ENCODE data around the gene CSNK1E. TPM values are rescaled to one million over a fixed set of nuclear protein-coding genes. Genes with fewer than 3 reads are reported as not detected.

CSNK1E gene
- polyA plus RNA-seq, 1 donor from 2014 or later, result 12.6 TPM

GRCh38 chr22:38264322-38264843 is 52.9 kb downstream of the CSNK1E start:
- Mint-ChIP-seq H3K36me3 (no peaks in the 10 kb centered on the region), H3K9me3 (no peaks in the 10 kb centered on the region), H3K27ac (peak overlapping the region in 2 of 3 donors; percentile 29 to 54), H3K4me1 (peaks cover 19 to 36% (median 27%) of the 10 kb centered on the region in 3 donors), H3K4me3 (peak overlapping the region in 1 of 4 donors; percentile 37), H3K27me3 (no peaks in the 10 kb centered on the region)

- peaks cover 18 to 33% (median 28%) of the 10 kb centered on the region in 3 donors for H3K4me1 Mint-ChIP-seq
- no peaks in the 10 kb centered on the region for H3K36me3 Mint-ChIP-seq
- no peaks in the 10 kb centered on the region for H3K9me3 Mint-ChIP-seq
- H3K4me3 Mint-ChIP-seq, result peak overlapping the region in 2 of 4 donors; percentile 5 to 11
- no peaks in the 10 kb centered on the region for H3K27me3 Mint-ChIP-seq
- peak overlapping the region; percentile 67 to 81 (median 67) for H3K27ac Mint-ChIP-seq
Observed at GRCh38 chr22:38262051-38262795, 55.0 kb downstream of the CSNK1E start.

GRCh38 chr22:38260761-38261681 is 56.2 kb downstream of the CSNK1E start:
- H3K27ac Mint-ChIP-seq, result peak overlapping the region; percentile 91 to 94 (median 93)
- H3K4me1 Mint-ChIP-seq, result peaks cover 18 to 36% (median 28%) of the 10 kb centered on the region in 3 donors
- no peaks in the 10 kb centered on the region for H3K27me3 Mint-ChIP-seq
- H3K9me3 Mint-ChIP-seq, result no peaks in the 10 kb centered on the region
- no peaks in the 10 kb centered on the region for H3K36me3 Mint-ChIP-seq
- peak overlapping the region; percentile 56 to 86 (median 78) for H3K4me3 Mint-ChIP-seq

- H3K9me3 Mint-ChIP-seq, result no peaks in the 10 kb centered on the region
- H3K27me3 Mint-ChIP-seq, result no peaks in the 10 kb centered on the region
- H3K4me1 Mint-ChIP-seq, result peaks cover 18 to 36% (median 28%) of the 10 kb centered on the region in 3 donors
- H3K27ac Mint-ChIP-seq, result peak overlapping the region in 1 of 3 donors; percentile 53
- H3K36me3 Mint-ChIP-seq, result no peaks in the 10 kb centered on the region
- H3K4me3 Mint-ChIP-seq, result peak overlapping the region in 3 of 4 donors; percentile 25 to 66 (median 57)
Observed at GRCh38 chr22:38259370-38259769, 57.9 kb downstream of the CSNK1E start.

GRCh38 chr22:38258895-38259294 is 58.3 kb downstream of the CSNK1E start:
- peaks cover 18 to 36% (median 28%) of the 10 kb centered on the region in 3 donors for H3K4me1 Mint-ChIP-seq
- peak overlapping the region in 1 of 4 donors; percentile 25 for H3K4me3 Mint-ChIP-seq
- no peaks in the 10 kb centered on the region for H3K36me3 Mint-ChIP-seq
- H3K9me3 Mint-ChIP-seq, result no peaks in the 10 kb centered on the region
- no peak overlapping the region for H3K27ac Mint-ChIP-seq
- no peaks in the 10 kb centered on the region for H3K27me3 Mint-ChIP-seq

GRCh38 chr22:38257650-38258250 is 59.5 kb downstream of the CSNK1E start:
- peaks cover 1% of the 10 kb centered on the region for H3K36me3 Mint-ChIP-seq
- no peak overlapping the region for H3K27ac Mint-ChIP-seq
- H3K4me1 Mint-ChIP-seq, result peaks cover 13 to 36% (median 28%) of the 10 kb centered on the region in 3 donors
- H3K4me3 Mint-ChIP-seq, result no peak overlapping the region
- H3K27me3 Mint-ChIP-seq, result no peaks in the 10 kb centered on the region
- H3K9me3 Mint-ChIP-seq, result no peaks in the 10 kb centered on the region

- Mint-ChIP-seq H3K4me1 (peaks cover 13 to 33% (median 25%) of the 10 kb centered on the region in 3 donors), H3K27ac (no peak overlapping the region), H3K4me3 (no peak overlapping the region), H3K9me3 (no peaks in the 10 kb centered on the region), H3K27me3 (no peaks in the 10 kb centered on the region), H3K36me3 (peaks cover 1% of the 10 kb centered on the region)
Observed at GRCh38 chr22:38257181-38257580, 60.1 kb downstream of the CSNK1E start.

GRCh38 chr22:38255697-38256096 is 61.5 kb downstream of the CSNK1E start:
- Mint-ChIP-seq H3K4me1 (peaks cover 12 to 24% (median 14%) of the 10 kb centered on the region in 3 donors), H3K36me3 (peaks cover 1% of the 10 kb centered on the region), H3K27me3 (no peaks in the 10 kb centered on the region), H3K4me3 (no peak overlapping the region), H3K9me3 (no peaks in the 10 kb centered on the region), H3K27ac (no peak overlapping the region)

GRCh38 chr22:38251341-38251692 is 65.9 kb downstream of the CSNK1E start:
- Mint-ChIP-seq H3K9me3 (no peaks in the 10 kb centered on the region), H3K4me3 (no peak overlapping the region), H3K27ac (no peak overlapping the region), H3K4me1 (peaks cover 3 to 6% (median 4%) of the 10 kb centered on the region in 3 donors), H3K27me3 (no peaks in the 10 kb centered on the region), H3K36me3 (peaks cover 8% of the 10 kb centered on the region)

- peaks cover 3 to 6% (median 4%) of the 10 kb centered on the region in 3 donors for H3K4me1 Mint-ChIP-seq
- H3K9me3 Mint-ChIP-seq, result no peaks in the 10 kb centered on the region
- H3K36me3 Mint-ChIP-seq, result peaks cover 8% of the 10 kb centered on the region
- no peak overlapping the region for H3K4me3 Mint-ChIP-seq
- H3K27me3 Mint-ChIP-seq, result no peaks in the 10 kb centered on the region
- no peak overlapping the region for H3K27ac Mint-ChIP-seq
Observed at GRCh38 chr22:38250643-38251340, 66.4 kb downstream of the CSNK1E start.

- no peak overlapping the region for H3K27ac Mint-ChIP-seq
- H3K27me3 Mint-ChIP-seq, result no peaks in the 10 kb centered on the region
- H3K4me1 Mint-ChIP-seq, result peaks cover 3 to 6% (median 4%) of the 10 kb centered on the region in 3 donors
- H3K9me3 Mint-ChIP-seq, result no peaks in the 10 kb centered on the region
- H3K36me3 Mint-ChIP-seq, result peaks cover 8% of the 10 kb centered on the region
- H3K4me3 Mint-ChIP-seq, result no peak overlapping the region
Observed at GRCh38 chr22:38249803-38250642, 67.2 kb downstream of the CSNK1E start.

GRCh38 chr22:38249301-38249700 is 67.9 kb downstream of the CSNK1E start:
- Mint-ChIP-seq H3K9me3 (no peaks in the 10 kb centered on the region), H3K36me3 (peaks cover 8% of the 10 kb centered on the region), H3K27me3 (no peaks in the 10 kb centered on the region), H3K4me3 (peak overlapping the region in 1 of 4 donors; percentile 66), H3K4me1 (peaks cover 3 to 6% (median 4%) of the 10 kb centered on the region in 3 donors), H3K27ac (no peak overlapping the region)

GRCh38 chr22:38248280-38248679 is 69.0 kb downstream of the CSNK1E start:
- Mint-ChIP-seq H3K27ac (peak overlapping the region in 1 of 3 donors; percentile 57), H3K27me3 (no peaks in the 10 kb centered on the region), H3K36me3 (peaks cover 13% of the 10 kb centered on the region), H3K9me3 (no peaks in the 10 kb centered on the region), H3K4me1 (peaks cover 3 to 8% (median 6%) of the 10 kb centered on the region in 3 donors), H3K4me3 (peak overlapping the region in 1 of 4 donors; percentile 31)

All from IgD-negative memory B cell (primary cell).